CD4-positive, alpha-beta T cell (primary cell): ENCODE measurements around the gene NFIA. TPM values are rescaled to one million over a fixed set of nuclear protein-coding genes. Genes with fewer than 3 reads are reported as not detected.

Source experiments
- ATAC-seq: fragments of 200-7000 bp; cut with Tn5 transposase; one replicate; pipeline ENCODE4 v1.10.0; 2022; ENCODE audit warnings: mild to moderate bottlenecking; ENCODE audit not compliant: poor library complexity
- CTCF ChIA-PET: fragments of 350-600 bp; sonication (Branson Sonifier 250); formaldehyde crosslinking; loops from one replicate; lab custom pipeline; 2021; ENCODE audit warnings: antibody characterized with exemption, inconsistent platforms; lab: Charles Lee
- POLR2A ChIA-PET: fragments of 350-600 bp; sonication (Branson Sonifier 250); formaldehyde crosslinking; loops from one replicate; lab custom pipeline; 2021; ENCODE audit warnings: antibody characterized with exemption, inconsistent platforms; lab: Charles Lee
- DNase-seq, 14 experiments: peaks; one replicate each; pipeline ENCODE4 v3.0.0-alpha.2; 2013 to 2020; ENCODE audit warnings: mixed read lengths in 2 of 14
- H3K27ac ChIP-seq, 2 donors: one replicate each; pipeline versions ENCODE4 v1.5.1 to v1.7.0; 2013; ENCODE audit warnings: low read length in 2 of 2, low read depth in 1 of 2, mild to moderate bottlenecking in 1 of 2
- H3K27me3 ChIP-seq, 2 experiments: 1 replicate in 1 of 2; 2 replicates in 1 of 2; pipeline versions ENCODE4 v1.6.1 to v1.7.0; 2013; ENCODE audit warnings: low read length in 2 of 2, control low read depth in 1 of 2, mild to moderate bottlenecking in 1 of 2, moderate library complexity in 1 of 2; ENCODE audit not compliant: insufficient read depth in 2 of 2, control insufficient read depth in 1 of 2
- H3K36me3 ChIP-seq: one replicate; pipeline ENCODE4 v1.6.1; 2013; ENCODE audit warnings: low read length, control low read depth; ENCODE audit not compliant: insufficient read depth
- H3K4me1 ChIP-seq: one replicate; pipeline ENCODE4 v1.6.1; 2013; ENCODE audit warnings: low read length, control low read depth; ENCODE audit not compliant: insufficient read depth
- H3K4me3 ChIP-seq: one replicate; pipeline ENCODE4 v1.5.1; 2013; ENCODE audit warnings: mild to moderate bottlenecking, low read length, moderate library complexity
- H3K9me3 ChIP-seq, 2 experiments: 1 replicate in 1 of 2; 2 replicates in 1 of 2; pipeline versions ENCODE4 v1.6.1 to v1.7.0; 2013; ENCODE audit warnings: low read length in 2 of 2, mild to moderate bottlenecking in 2 of 2, control low read depth in 1 of 2, moderate library complexity in 1 of 2; ENCODE audit not compliant: control insufficient read depth in 1 of 2, insufficient read depth in 1 of 2
- H3K27ac Mint-ChIP-seq: one replicate; pipeline ENCODE4 v1.8.0; 2020; ENCODE audit warnings: mixed read lengths
- H3K27me3 Mint-ChIP-seq: one replicate; pipeline ENCODE4 v1.8.0; 2021; ENCODE audit warnings: mixed read lengths
- H3K36me3 Mint-ChIP-seq: one replicate; pipeline ENCODE4 v1.8.0; 2021; ENCODE audit warnings: low read depth, mixed read lengths
- H3K4me1 Mint-ChIP-seq: one replicate; pipeline ENCODE4 v1.8.0; 2021; ENCODE audit warnings: low read depth, mixed read lengths
- H3K4me3 Mint-ChIP-seq: one replicate; pipeline ENCODE4 v1.8.0; 2020; ENCODE audit warnings: mild to moderate bottlenecking, mixed read lengths
- H3K9me3 Mint-ChIP-seq: one replicate; pipeline ENCODE4 v1.8.0; 2020; ENCODE audit warnings: mixed read lengths
- CTCF ChIP-seq: fragments of 200-600 bp; IDR thresholded peaks from one replicate; pipeline ENCODE4 v1.8.0; 2022; ENCODE audit warnings: antibody characterized with exemption, mild to moderate bottlenecking
- intact Hi-C, 2 experiments: fragments of 100-400 bp; cut with DNase I in 1 of 2; cut with micrococcal nuclease in 1 of 2; formaldehyde crosslinking; loops; one replicate each; pipeline versions ENCODE4 v1.15.1 to v1.9.0; 2023 to 2025; cut with DNase I, micrococcal nuclease
- total RNA-seq, 174 experiments: library from RNA in 2 of 174; stranded (reverse) in 2 of 174; gene quantifications; one replicate each; pipeline ENCODE4 v1.2.3 and lab custom pipeline; 2021 to 2026

NFIA gene
- total RNA-seq, 2 experiments from 2014 or later: 4.8 to 5.9 TPM

GRCh38 chr1:61436491-61437120, 354.2 kb downstream of the NFIA start:
- CTCF ChIA-PET: no interaction called here
- H3K4me1 Mint-ChIP-seq: no peaks in the 10 kb centered on the region

GRCh38 chr1:61439234-61439633, 356.9 kb downstream of the NFIA start:
- no peaks in the 10 kb centered on the region for H3K4me1 Mint-ChIP-seq
- ChIA-PET CTCF (interaction anchor here (0.9 kb wide), 1 partner anchor 15 kb away, joined by 4 read pairs; no protein-coding TSS in a partner anchor), POLR2A (no interaction called here)
- intact Hi-C loops: no loop called here
- Histone ChIP-seq H3K4me3 (no peak overlapping the region), H3K9me3 (no peaks in the 10 kb centered on the region), H3K27me3 (no peaks in the 10 kb centered on the region), H3K36me3 (no peaks in the 10 kb centered on the region), H3K27ac (no peak overlapping the region), H3K4me1 (no peaks in the 10 kb centered on the region)
- DNase-seq (no peak), ATAC-seq (no peak)
- no peaks in the 10 kb centered on the region for H3K27me3 Mint-ChIP-seq
- H3K4me3 Mint-ChIP-seq: no peak overlapping the region
- H3K36me3 Mint-ChIP-seq: no peaks in the 10 kb centered on the region
- TF ChIP-seq CTCF: no peak
- no peak overlapping the region for H3K27ac Mint-ChIP-seq
- H3K9me3 Mint-ChIP-seq: no peaks in the 10 kb centered on the region

More at GRCh38 chr1:61436491-61437120, 354.2 kb downstream of the NFIA start:
- Histone ChIP-seq H3K36me3 (no peaks in the 10 kb centered on the region), H3K27me3 (no peaks in the 10 kb centered on the region), H3K4me3 (no peak overlapping the region), H3K9me3 (no peaks in the 10 kb centered on the region), H3K27ac (no peak overlapping the region), H3K4me1 (no peaks in the 10 kb centered on the region)
- Mint-ChIP-seq H3K9me3 (no peaks in the 10 kb centered on the region), H3K36me3 (no peaks in the 10 kb centered on the region), H3K27me3 (no peaks in the 10 kb centered on the region), H3K4me3 (no peak overlapping the region), H3K27ac (no peak overlapping the region)
- DNase-seq (no peak), ATAC-seq (no peak)
- POLR2A ChIA-PET: no interaction called here
- intact Hi-C loops: no loop called here
- no peak for TF ChIP-seq CTCF

- intact Hi-C loops: no loop called here
- H3K27ac ChIP-seq: no peak overlapping the region
- Mint-ChIP-seq H3K4me3 (no peak overlapping the region), H3K27me3 (no peaks in the 10 kb centered on the region), H3K36me3 (no peaks in the 10 kb centered on the region), H3K9me3 (no peaks in the 10 kb centered on the region), H3K27ac (no peak overlapping the region), H3K4me1 (no peaks in the 10 kb centered on the region)
- no peak overlapping the region for H3K4me3 ChIP-seq
- ATAC-seq: no peak
- no peaks in the 10 kb centered on the region for H3K27me3 ChIP-seq
- no peak for TF ChIP-seq CTCF
- no peaks in the 10 kb centered on the region for H3K36me3 ChIP-seq
- no peaks in the 10 kb centered on the region for H3K9me3 ChIP-seq
- ChIA-PET CTCF (no interaction called here), POLR2A (interaction anchor here (1.0 kb wide), 1 partner anchor 53 kb away, joined by 3 read pairs; no protein-coding TSS in a partner anchor)
- no peaks in the 10 kb centered on the region for H3K4me1 ChIP-seq
- DNase-seq: no peak
These were observed 359.4 kb downstream of the NFIA start for GRCh38 chr1:61441723-61442262.
